GM21515 (cell line): ENCODE data around the gene BHLHA9.
"Not testable (repeated sequence)": the region's sequence is repeated elsewhere in the genome, so short reads cannot be mapped to it uniquely, and the experiment has no call there.

Source experiments
- ATAC-seq: cut with Tn5 transposase; IDR thresholded peaks from one replicate; pipeline ENCODE4 v1.9.1; 2021; ENCODE audit not compliant: unreplicated experiment

The BHLHA9 gene

DNA sequence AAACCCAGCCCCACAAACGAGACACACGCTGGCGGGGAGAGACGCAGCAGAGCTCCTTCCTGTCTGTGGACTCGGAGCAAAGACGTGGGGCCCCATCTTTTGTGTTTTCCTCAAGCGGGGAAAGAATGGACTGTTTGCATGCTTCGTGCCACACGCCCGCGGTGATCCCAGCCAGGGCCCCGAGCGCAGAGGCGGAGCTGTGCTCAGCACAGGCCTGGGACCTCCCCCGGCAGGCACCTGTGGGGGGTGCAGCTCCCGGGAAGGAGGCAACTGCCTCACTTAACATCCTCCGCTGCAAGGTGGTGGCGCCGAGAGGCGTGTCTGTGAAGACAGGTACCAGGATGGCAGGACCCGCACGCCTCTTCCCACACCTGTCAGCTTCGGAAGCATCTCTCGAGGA, 28.4 kb downstream of the BHLHA9 start:
- no peak for ATAC-seq

DNA sequence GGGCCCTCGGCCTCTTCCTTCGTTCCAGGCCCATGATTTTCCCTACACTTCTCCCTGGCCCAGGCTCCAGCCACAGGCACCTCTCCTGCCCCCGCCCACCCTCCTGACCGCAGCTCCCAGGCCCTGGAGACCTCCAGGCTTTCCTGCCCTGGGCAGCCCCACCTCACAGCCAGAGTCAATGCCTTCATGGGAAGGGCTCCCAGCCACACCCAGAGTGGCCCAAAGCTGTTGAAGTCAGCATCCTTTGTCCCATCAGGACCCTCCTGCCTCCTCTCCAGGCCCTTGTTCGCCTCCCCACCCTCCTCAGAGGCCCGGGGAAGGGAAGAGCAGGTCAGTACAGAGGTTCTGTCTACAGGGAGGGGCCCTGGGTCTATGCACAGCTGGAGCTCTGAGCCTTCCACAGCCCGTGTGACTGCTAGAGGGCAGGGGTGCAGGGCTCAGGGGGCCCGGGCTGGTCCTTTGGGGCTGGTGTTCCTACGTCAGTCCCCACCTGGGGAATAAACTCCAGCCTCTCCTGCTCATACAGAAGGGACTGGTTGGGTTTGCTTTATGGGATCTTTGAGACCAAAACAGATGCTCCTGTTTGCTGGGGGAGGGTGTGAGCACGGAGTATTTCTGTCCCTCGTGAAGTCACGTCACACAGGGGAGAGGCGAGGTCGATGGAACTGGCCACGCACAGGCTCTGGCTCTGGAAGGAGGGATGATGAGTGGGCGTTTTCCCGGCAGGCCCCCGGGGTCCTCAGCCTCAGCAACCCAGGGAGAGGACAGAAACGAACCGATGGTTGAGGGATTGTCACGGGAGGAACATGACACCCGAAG, 29.5 kb downstream of the BHLHA9 start:
- ATAC-seq = no peak

GRCh38 chr17:1300371-1300905, 30.2 kb downstream of the BHLHA9 start:
- ATAC-seq = no peak

DNA sequence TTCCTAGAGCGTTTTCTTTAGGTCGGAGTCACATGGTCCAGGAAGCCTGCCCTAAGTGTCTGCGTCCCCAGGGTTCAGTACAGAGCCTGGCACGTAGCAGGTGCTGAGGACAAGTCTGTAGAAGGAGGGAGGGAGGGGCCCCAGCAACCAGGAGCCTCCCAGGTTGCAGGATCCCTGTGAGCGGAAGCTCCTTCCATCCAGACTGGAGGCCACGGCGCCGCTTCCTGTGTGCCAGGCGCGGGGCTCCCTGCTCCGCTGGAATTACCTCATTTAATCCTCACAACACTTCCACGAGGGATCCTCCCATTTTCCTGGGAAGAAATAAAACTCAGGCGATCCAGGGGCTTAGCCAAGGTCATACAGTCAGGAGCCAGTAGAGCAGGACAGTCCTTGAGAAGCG, 31.3 kb downstream of the BHLHA9 start:
- no peak for ATAC-seq

- no peak for ATAC-seq
These were observed 32.5 kb downstream of the BHLHA9 start for GRCh38 chr17:1302761-1303160.

DNA sequence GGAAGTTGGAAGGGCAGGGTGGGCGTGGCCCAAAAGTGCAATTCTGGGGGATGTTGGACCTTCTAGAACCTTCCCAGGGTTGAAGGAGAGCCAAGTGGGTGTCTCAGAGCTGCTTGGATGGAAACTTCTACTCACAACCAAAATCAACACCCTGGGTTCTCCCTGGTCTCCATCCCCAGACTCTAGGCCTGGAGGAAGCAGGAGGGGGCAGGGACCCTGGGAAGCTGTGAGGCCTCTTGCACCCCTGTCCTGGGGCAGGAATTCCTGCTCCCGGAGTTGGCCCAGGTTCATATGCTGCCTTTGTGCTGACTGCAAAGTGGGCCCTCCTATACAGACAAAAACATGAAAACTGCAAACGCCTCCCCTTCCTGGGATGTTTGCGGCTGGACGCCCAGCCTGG, 34.3 kb downstream of the BHLHA9 start:
- ATAC-seq = no peak

DNA sequence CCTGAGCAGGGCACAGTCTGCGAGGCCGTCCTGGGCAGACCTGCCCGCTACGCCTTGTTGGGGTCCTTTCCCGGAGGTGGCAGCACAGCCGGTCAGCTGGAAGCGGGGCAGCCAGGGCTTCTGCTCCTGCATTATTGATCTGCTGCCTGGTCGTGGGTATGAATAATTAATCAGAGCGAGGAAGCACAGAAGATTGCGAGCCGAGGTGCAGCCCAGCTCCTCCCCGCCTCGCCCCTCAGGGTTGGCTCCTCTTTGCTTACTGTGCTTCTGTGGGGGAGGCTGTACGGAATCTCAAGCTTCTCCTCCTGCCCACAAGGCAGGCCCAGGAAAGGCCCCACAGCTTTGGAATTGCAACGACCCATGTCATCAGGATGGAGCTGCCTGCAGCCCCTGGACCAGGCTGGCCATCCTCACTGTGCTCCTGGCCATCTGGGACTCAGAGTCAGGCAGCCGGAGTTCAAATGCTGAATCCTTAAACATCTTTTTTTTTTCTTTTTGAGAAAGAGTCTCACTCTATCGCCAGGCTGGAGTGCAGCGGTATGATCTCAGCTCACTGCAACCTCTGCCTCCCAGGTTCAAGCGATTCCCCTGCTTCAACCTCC, 34.8 kb downstream of the BHLHA9 start:
- no peak for ATAC-seq

DNA sequence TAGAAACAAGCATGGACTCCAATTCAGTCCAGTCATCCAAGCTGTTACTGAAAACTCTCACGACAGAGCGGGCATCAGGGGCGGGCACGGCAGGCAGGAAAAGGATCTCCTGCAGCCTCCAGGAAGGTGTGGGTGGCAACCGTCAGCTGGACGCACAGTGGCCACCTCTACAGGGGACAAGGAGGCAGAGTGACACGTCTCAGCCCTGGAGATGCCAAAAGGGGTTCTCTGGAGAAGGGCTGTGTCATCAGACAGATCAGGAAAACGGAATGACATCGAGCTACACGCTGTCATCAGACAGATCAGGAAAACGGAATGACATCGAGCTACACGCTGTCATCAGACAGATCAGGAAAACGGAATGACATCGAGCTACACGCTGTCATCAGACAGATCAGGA, 37.6 kb downstream of the BHLHA9 start:
- ATAC-seq = not testable (repeated sequence)

GRCh38 chr17:1312261-1312870, 42.1 kb downstream of the BHLHA9 start:
- ATAC-seq = no peak

DNA sequence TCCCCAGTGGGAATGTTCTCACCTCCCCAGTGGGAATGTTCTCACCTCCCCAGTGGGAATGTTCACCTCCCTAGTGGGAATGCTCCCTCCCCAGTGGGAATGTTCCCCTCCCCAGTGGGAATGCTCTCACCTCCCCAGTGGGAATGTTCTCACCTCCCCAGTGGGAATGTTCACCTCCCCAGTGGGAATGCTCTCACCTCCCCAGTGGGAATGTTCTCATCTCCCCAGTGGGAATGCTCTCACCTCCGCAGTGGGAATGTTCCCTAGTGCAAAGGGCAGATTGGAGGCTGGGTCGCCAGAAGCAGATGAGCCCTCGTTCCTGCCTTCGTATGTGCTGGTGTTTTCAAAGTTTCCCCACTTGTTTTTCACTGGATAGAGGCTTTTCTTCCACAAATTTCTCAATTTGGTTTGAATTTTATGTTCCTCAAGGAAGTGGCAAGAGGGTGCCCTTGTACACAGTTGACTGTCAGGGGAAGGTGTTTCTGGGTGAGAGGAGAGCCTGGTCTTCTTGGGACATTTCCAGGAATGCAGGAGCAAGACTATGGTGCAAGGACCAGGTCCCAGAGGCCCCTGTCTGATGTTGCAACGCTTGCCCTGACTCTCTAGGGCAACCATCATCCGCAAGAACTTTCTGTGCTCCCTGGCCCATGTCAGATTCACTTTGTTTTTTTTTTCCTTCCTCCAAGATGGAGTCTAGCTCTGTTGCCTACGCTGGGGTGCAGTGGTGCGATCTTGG, 43.2 kb downstream of the BHLHA9 start:
- no peak for ATAC-seq

- no peak for ATAC-seq
These were observed 45.2 kb downstream of the BHLHA9 start for GRCh38 chr17:1315409-1315808.

DNA sequence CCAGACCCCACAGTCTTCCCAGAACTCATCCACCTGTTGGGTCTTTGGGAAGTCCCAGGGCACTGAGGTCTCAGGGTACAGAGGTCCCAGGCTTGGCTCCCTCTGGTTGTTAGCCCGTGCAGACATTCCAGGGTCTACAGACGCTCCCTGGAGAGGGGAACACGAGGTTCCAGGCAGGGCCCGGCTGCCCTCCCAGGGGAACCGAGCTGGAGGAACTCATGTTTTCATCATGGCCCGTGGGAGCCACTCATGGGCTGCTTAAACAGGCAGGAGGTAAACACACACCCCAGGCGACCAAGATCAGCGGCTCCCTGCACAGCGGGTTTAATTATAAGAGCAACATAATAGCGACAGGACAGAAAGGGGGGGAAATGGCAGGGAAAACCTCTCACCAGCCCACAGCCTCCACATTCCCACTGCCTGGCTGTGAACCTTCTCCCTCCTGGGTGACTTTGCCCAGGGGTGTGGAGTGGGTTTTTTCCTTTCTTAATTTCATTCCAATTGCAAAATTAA, 45.7 kb downstream of the BHLHA9 start:
- ATAC-seq = no peak
